ENCODE data around the gene ANKEF1. TPM values are rescaled to one million over a fixed set of nuclear protein-coding genes. Genes with fewer than 3 reads are reported as not detected.

The ANKEF1 gene
- total RNA-seq (2022; extraction: Qiagen RNA extraction; ENCODE audit: low read depth) = 7.4 to 7.9 TPM (median 7.7 TPM) in 5 replicates

DNA sequence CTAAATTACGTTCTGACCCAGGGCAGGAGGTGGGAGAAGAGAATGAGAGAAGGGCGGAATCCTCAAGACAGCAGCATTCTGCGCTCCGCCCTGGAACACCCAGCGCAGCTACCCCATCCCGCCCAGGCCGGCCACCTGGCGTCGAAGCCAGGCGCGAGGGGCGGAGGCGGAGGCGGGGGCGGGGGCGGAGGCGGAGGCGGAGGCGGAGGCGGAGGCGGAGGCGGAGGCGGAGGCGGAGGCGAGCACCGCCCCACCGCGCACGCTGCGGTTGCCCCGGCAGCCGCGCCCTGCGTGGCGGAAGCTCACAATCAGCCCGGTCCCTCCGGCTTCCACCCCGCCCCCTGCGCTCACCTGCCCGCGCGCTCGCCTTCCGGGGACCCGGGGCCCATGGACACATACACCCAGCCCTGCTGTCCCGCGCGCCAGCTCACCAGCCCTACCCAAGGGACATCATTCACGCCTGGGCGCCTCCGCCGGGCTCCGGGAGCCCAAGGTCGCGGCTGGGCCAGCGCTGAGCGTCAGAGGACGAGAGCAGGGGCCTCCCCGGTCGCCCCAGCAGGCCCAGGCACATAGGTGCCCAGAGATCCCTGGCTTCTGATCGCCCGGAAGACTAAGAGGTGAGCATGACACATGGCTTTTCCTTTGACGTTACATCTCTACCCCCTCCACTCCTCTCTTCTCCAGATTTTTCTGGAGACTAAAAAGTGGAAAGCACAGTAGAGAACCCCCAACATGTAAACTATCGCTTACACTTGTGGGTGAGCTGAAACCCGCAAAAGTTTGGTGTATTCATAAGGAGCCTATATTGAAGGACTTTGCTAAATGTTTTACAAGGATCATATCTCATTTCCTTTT is at the start of gene ANKEF1:
Gene ANKEF1, plus strand, starts transcription at position 271 of the 855 bp plus-strand sequence. CDS start 3,315 bp downstream, outside the sequence.

Other genes starting within 250 kb of the ANKEF1 start
- gene PAK5, start 195.9 kb upstream of the ANKEF1 start, total RNA-seq (2022; extraction: Qiagen RNA extraction; ENCODE audit: low read depth) = not detected in 5 replicates
- 16.3 to 20.3 TPM (median 18.9 TPM) in 5 replicates for gene SNAP25, start 183.8 kb downstream of the ANKEF1 start, total RNA-seq (2022; extraction: Qiagen RNA extraction; ENCODE audit: low read depth)